Esophagus muscularis mucosa (tissue), 4 donors: Measurements from ENCODE around the gene SNX27. TPM values are rescaled to one million over a fixed set of nuclear protein-coding genes. Genes with fewer than 3 reads are reported as not detected.
"Not testable (repeated sequence)": the region's sequence is repeated elsewhere in the genome, so short reads cannot be mapped to it uniquely, and the experiment has no call there.

ENCODE experiments used
- DNase-seq: peaks from one replicate; pipeline ENCODE4 v3.0.0-alpha.2; 2017; ENCODE audit errors: extremely low spot score
- H3K27ac ChIP-seq, 4 donors: fragments of 200-600 bp; sonication (generic); replicated peaks in 1 of 4; 1 replicate in 3 of 4; 2 replicates in 1 of 4; pipeline ENCODE4 v1.5.1; 2016 to 2019; ENCODE audit warnings: mild to moderate bottlenecking in 1 of 4
- H3K27me3 ChIP-seq, 4 donors: fragments of 200-600 bp; sonication (generic); one replicate each; pipeline versions ENCODE4 v1.5.1 to v1.6.0; 2016 to 2019
- H3K36me3 ChIP-seq, 4 donors: fragments of 200-600 bp; sonication (generic); one replicate each; pipeline ENCODE4 v1.5.1; 2016 to 2019
- H3K4me1 ChIP-seq, 4 donors: fragments of 200-600 bp; sonication (generic); one replicate each; pipeline ENCODE4 v1.5.1; 2016 to 2019
- H3K4me3 ChIP-seq, 4 donors: fragments of 200-600 bp; sonication (generic); 1 replicate in 2 of 4; 2 replicates in 2 of 4; pipeline ENCODE4 v1.5.1; 2016 to 2019; ENCODE audit warnings: mild to moderate bottlenecking in 4 of 4, moderate library complexity in 1 of 4
- H3K9me3 ChIP-seq, 4 donors: fragments of 200-600 bp; sonication (generic); 1 replicate in 3 of 4; 2 replicates in 1 of 4; pipeline ENCODE4 v1.5.1; 2016 to 2019
- CTCF ChIP-seq, 3 experiments: fragments of 200-600 bp in 2 of 3; fragments of 450-650 bp in 1 of 3; sonication (generic) in 2 of 3; IDR thresholded peaks; one replicate each; pipeline ENCODE4 v1.5.1; 2017 to 2019; ENCODE audit warnings: antibody characterized with exemption in 3 of 3, mild to moderate bottlenecking in 2 of 3, moderate library complexity in 1 of 3
- EP300 ChIP-seq: sonication (generic); formaldehyde crosslinking; IDR thresholded peaks from one replicate; pipeline ENCODE4 v1.6.1; 2017; ENCODE audit warnings: antibody characterized with exemption
- POLR2A ChIP-seq: fragments of 450-650 bp; IDR thresholded peaks from one replicate; pipeline ENCODE4 v1.6.1; 2017; ENCODE audit warnings: antibody characterized with exemption, moderate library complexity, mild to moderate bottlenecking, low read depth
- POLR2AphosphoS5 ChIP-seq, 2 donors: sonication (generic); formaldehyde crosslinking; IDR thresholded peaks; one replicate each; pipeline ENCODE4 v1.6.1; 2017; ENCODE audit warnings: antibody characterized with exemption in 2 of 2
- WGBS: methylation state at CpG from one replicate; pipeline ENCODE4 v1.1.5; 2018; 5-methylcytosine and 5-hydroxymethylcytosine counted together
- intact Hi-C: fragments of 100-400 bp; cut with DNase I; formaldehyde crosslinking; loops from one replicate; pipeline ENCODE4 v1.15.1; 2023
- total RNA-seq, 4 donors: library from RNA; depleted of rRNA; stranded (reverse); fragments of >200 nt; gene quantifications; one replicate each; pipeline versions ENCODE4 v1.1.0 to v1.2.1, GENCODE V29; 2016

Gene SNX27
- total RNA-seq, 4 donors from 2014 or later: 39.4 to 55.4 (median 49.6) TPM

- Histone ChIP-seq H3K4me3 (no peak overlapping the region), H3K36me3 (no peaks in the 10 kb centered on the region), H3K27me3 (no peaks in the 10 kb centered on the region), H3K4me1 (peaks cover 8 to 21% (median 16%) of the 10 kb centered on the region in 4 donors), H3K27ac (peak overlapping the region; percentile 76 to 83 (median 80)), H3K9me3 (no peaks in the 10 kb centered on the region)
- TF ChIP-seq CTCF (IDR thresholded peaks at IDR 0.05) (no peak), POLR2AphosphoS5 (IDR thresholded peaks at IDR 0.05) (no peak), POLR2A (no peak), EP300 (no peak)
- intact Hi-C loops: no loop called here
- WGBS: 74% methylated on average over 10 of the region's 10 CpGs
- no peak for DNase-seq
Measured at GRCh38 chr1:151729157-151729965, 117.5 kb downstream of the SNX27 start.

- Histone ChIP-seq H3K36me3 (no peaks in the 10 kb centered on the region), H3K27ac (no peak overlapping the region), H3K4me1 (peaks cover 8 to 25% (median 17%) of the 10 kb centered on the region in 4 donors), H3K4me3 (no peak overlapping the region), H3K27me3 (no peaks in the 10 kb centered on the region), H3K9me3 (no peaks in the 10 kb centered on the region)
- 81% methylated on average over 4 of the region's 4 CpGs for WGBS
- TF ChIP-seq POLR2AphosphoS5 (IDR thresholded peaks at IDR 0.05) (no peak), EP300 (no peak)
- DNase-seq: no peak
- intact Hi-C loops: loop anchor here (5.0 kb wide), 1 partner anchor 123 kb away; no protein-coding TSS in a partner anchor
Measured at GRCh38 chr1:151729966-151730291, 118.1 kb downstream of the SNX27 start.

GRCh38 chr1:151733126-151733525 lies 121.3 kb downstream of the SNX27 start:
- intact Hi-C loops: loop anchor here (5.0 kb wide), 1 partner anchor 126 kb away; no protein-coding TSS in a partner anchor

GRCh38 chr1:151733995-151734394 lies 122.1 kb downstream of the SNX27 start:
- H3K4me3 ChIP-seq, H3K27me3 ChIP-seq, H3K9me3 ChIP-seq, H3K36me3 ChIP-seq, H3K27ac ChIP-seq, DNase-seq: not testable (repeated sequence)
- intact Hi-C loops: loop anchor here (2.0 to 5.0 kb wide), 4 partner anchors 41 to 199 kb away; no protein-coding TSS in a partner anchor
- H3K4me1 ChIP-seq: peaks cover 0 to 10% (median 4%) of the 10 kb centered on the region in 4 donors
- WGBS: 97% methylated on average over 9 of the region's 9 CpGs

More at GRCh38 chr1:151733126-151733525, 121.3 kb downstream of the SNX27 start:
- no peaks in the 10 kb centered on the region for H3K9me3 ChIP-seq
- H3K36me3 ChIP-seq: no peaks in the 10 kb centered on the region
- H3K27me3 ChIP-seq: no peaks in the 10 kb centered on the region
- H3K4me1 ChIP-seq: peaks cover 4 to 19% (median 13%) of the 10 kb centered on the region in 4 donors
- H3K4me3 ChIP-seq: no peak overlapping the region
- WGBS: 88% methylated on average over 3 of the region's 3 CpGs
- DNase-seq: no peak
- TF ChIP-seq POLR2A (no peak), CTCF (IDR thresholded peaks at IDR 0.05) (no peak), EP300 (no peak), POLR2AphosphoS5 (IDR thresholded peaks at IDR 0.05) (no peak)
- H3K27ac ChIP-seq: no peak overlapping the region

GRCh38 chr1:151737026-151737425 lies 125.2 kb downstream of the SNX27 start:
- H3K4me3 ChIP-seq: no peak overlapping the region
- WGBS: 82% methylated on average over 2 of the region's 2 CpGs
- intact Hi-C loops: loop anchor here (5.0 kb wide), 1 partner anchor 295 kb away; no protein-coding TSS in a partner anchor
- H3K4me1 ChIP-seq: peaks cover 0 to 8% (median 4%) of the 10 kb centered on the region in 4 donors
- H3K27ac ChIP-seq: no peak overlapping the region
- H3K27me3 ChIP-seq: no peaks in the 10 kb centered on the region
- TF ChIP-seq EP300 (no peak), POLR2AphosphoS5 (IDR thresholded peaks at IDR 0.05) (no peak), CTCF (IDR thresholded peaks at IDR 0.05) (no peak), POLR2A (no peak)
- no peaks in the 10 kb centered on the region for H3K36me3 ChIP-seq
- H3K9me3 ChIP-seq: no peaks in the 10 kb centered on the region
- DNase-seq: no peak
